WTC11 (cell line): ENCODE results near the gene STS.

Experiments used
- FOXK1 ChIP-seq: sonication (generic); formaldehyde crosslinking; IDR thresholded peaks from 2 replicates; pipeline ENCODE4 v1.8.0; 2022; ENCODE audit warnings: mild to moderate bottlenecking, moderate library complexity, missing genetic modification reagents
- JUN ChIP-seq: sonication (generic); formaldehyde crosslinking; IDR thresholded peaks from 2 replicates; pipeline ENCODE4 v1.8.0; 2023; ENCODE audit warnings: mild to moderate bottlenecking, missing genetic modification reagents
- NFE2L1 ChIP-seq: sonication (generic); formaldehyde crosslinking; IDR thresholded peaks from 2 replicates; pipeline ENCODE4 v1.8.1; 2023; ENCODE audit warnings: missing genetic modification reagents
- SP1 ChIP-seq: sonication (generic); formaldehyde crosslinking; conservative IDR thresholded peaks from 2 replicates; pipeline ENCODE4 v1.8.1; 2022; ENCODE audit warnings: missing genetic modification reagents
- TF ChIP-seq, protein P1 (sequence below): fragments of 250-450 bp; sonication (Bioruptor Pico); IDR thresholded peaks from 2 replicates; pipeline ENCODE4 v1.9.0; 2021; ENCODE audit warnings: moderate library complexity, mild to moderate bottlenecking, inconsistent platforms, borderline replicate concordance
- TF ChIP-seq, protein P2 (sequence below): fragments of 200-600 bp; IDR thresholded peaks from 2 replicates; pipeline ENCODE4 v1.8.0; 2022; ENCODE audit warnings: antibody characterized with exemption
- TF ChIP-seq, protein P3 (sequence below): sonication (generic); formaldehyde crosslinking; IDR thresholded peaks from 2 replicates; pipeline ENCODE4 v1.8.1; 2022; ENCODE audit warnings: mild to moderate bottlenecking, moderate library complexity, missing genetic modification reagents

DNA sequence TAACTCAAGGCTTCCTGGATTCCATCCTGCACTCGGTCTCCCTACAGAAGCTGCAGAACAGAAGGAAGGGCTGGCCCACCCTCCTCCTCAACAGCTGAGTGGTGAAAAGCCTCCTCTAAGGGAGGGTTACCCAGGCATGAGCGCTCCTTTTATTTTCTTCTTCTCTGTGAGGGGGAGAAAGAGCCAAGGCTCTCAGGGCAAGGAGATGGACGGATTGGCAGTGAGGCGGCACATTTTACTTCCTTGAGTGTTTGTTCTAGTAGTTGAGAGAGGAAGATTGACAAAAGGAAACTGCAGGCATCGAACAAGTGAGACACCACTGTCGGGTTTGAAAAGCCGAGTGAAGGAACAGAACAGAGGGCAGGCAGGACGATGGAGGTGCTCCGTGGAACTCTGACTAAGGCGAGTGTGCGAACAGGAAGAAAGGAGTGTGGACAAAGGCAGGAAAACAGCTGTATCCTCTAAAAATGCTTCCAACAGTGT, 38.4 kb upstream of the STS start:
- TF ChIP-seq, protein P1, sequence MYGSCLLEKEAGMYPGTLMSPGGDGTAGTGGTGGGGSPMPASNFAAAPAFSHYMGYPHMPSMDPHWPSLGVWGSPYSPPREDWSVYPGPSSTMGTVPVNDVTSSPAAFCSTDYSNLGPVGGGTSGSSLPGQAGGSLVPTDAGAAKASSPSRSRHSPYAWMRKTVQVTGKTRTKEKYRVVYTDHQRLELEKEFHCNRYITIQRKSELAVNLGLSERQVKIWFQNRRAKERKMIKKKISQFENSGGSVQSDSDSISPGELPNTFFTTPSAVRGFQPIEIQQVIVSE (CRISPR knock-in tag) = no peak
- TF ChIP-seq, protein P2, sequence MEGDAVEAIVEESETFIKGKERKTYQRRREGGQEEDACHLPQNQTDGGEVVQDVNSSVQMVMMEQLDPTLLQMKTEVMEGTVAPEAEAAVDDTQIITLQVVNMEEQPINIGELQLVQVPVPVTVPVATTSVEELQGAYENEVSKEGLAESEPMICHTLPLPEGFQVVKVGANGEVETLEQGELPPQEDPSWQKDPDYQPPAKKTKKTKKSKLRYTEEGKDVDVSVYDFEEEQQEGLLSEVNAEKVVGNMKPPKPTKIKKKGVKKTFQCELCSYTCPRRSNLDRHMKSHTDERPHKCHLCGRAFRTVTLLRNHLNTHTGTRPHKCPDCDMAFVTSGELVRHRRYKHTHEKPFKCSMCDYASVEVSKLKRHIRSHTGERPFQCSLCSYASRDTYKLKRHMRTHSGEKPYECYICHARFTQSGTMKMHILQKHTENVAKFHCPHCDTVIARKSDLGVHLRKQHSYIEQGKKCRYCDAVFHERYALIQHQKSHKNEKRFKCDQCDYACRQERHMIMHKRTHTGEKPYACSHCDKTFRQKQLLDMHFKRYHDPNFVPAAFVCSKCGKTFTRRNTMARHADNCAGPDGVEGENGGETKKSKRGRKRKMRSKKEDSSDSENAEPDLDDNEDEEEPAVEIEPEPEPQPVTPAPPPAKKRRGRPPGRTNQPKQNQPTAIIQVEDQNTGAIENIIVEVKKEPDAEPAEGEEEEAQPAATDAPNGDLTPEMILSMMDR = no peak
- TF ChIP-seq, protein P3, sequence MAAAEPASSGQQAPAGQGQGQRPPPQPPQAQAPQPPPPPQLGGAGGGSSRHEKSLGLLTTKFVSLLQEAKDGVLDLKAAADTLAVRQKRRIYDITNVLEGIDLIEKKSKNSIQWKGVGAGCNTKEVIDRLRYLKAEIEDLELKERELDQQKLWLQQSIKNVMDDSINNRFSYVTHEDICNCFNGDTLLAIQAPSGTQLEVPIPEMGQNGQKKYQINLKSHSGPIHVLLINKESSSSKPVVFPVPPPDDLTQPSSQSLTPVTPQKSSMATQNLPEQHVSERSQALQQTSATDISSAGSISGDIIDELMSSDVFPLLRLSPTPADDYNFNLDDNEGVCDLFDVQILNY (CRISPR knock-in tag) = no peak
- TF ChIP-seq FOXK1 (CRISPR knock-in tag) (no peak), JUN (CRISPR knock-in tag) (no peak), NFE2L1 (CRISPR knock-in tag) (no peak), SP1 (no peak)
